MCF 10A (cell line): ENCODE measurements around the gene CNOT8. TPM values are rescaled to one million over a fixed set of nuclear protein-coding genes. Genes with fewer than 3 reads are reported as not detected.

Source experiments
- BruUV-seq: library from RNA; stranded (reverse); fragments of 400-500 nt; replicated peaks from 2 replicates; lab custom pipeline; 2021; lab: Mats Ljungman, UMichigan
- CTCF ChIA-PET: fragments of 300-600 bp; sonication (Branson Sonifier 250); formaldehyde crosslinking; extraction: SDS; loops from one replicate; lab custom pipeline; 2021; ENCODE audit warnings: antibody characterized with exemption, inconsistent platforms; lab: Yijun Ruan, JAX
- POLR2A ChIA-PET: fragments of 300-600, 350-650 bp; sonication (Branson Sonifier 250); formaldehyde crosslinking; extraction: SDS; loops from one replicate; lab custom pipeline; 2020; ENCODE audit warnings: antibody characterized with exemption, inconsistent platforms; lab: Yijun Ruan, JAX
- DNase-seq: peaks from one replicate; pipeline ENCODE4 v3.0.0-alpha.2; 2018; ENCODE audit not compliant: unreplicated experiment
- H3K27ac Mint-ChIP-seq: one replicate; pipeline ENCODE4 v1.8.0; 2022; ENCODE audit warnings: mild to moderate bottlenecking, low read depth, mixed read lengths; ENCODE audit not compliant: unreplicated experiment
- H3K27me3 Mint-ChIP-seq: one replicate; pipeline ENCODE4 v1.8.0; 2022; ENCODE audit warnings: mixed read lengths; ENCODE audit not compliant: insufficient read depth, unreplicated experiment
- H3K36me3 Mint-ChIP-seq: one replicate; pipeline ENCODE4 v1.8.0; 2022; ENCODE audit warnings: mild to moderate bottlenecking, moderate library complexity, mixed read lengths; ENCODE audit not compliant: insufficient read depth, unreplicated experiment
- H3K4me1 Mint-ChIP-seq: one replicate; pipeline ENCODE4 v1.8.0; 2022; ENCODE audit warnings: mixed read lengths; ENCODE audit not compliant: insufficient read depth, unreplicated experiment
- H3K4me3 Mint-ChIP-seq: one replicate; pipeline ENCODE4 v1.8.0; 2022; ENCODE audit warnings: mild to moderate bottlenecking, moderate library complexity, mixed read lengths; ENCODE audit not compliant: unreplicated experiment
- H3K9me3 Mint-ChIP-seq: one replicate; pipeline ENCODE4 v1.8.0; 2022; ENCODE audit warnings: mixed read lengths; ENCODE audit not compliant: unreplicated experiment
- CTCF ChIP-seq: fragments of 200-600 bp; IDR thresholded peaks from one replicate; pipeline ENCODE4 v1.8.0; 2022; ENCODE audit warnings: antibody characterized with exemption, mild to moderate bottlenecking; ENCODE audit not compliant: unreplicated experiment
- intact Hi-C: fragments of 100-400 bp; cut with micrococcal nuclease; formaldehyde crosslinking; loops from 2 replicates; pipeline ENCODE4 v1.14.1; 2022
- total RNA-seq: library from RNA; stranded (reverse); gene quantifications from 2 replicates; pipeline ENCODE4 v1.2.3, GENCODE V29; 2022

CNOT8 gene
- total RNA-seq, 1 experiment from 2014 or later, result 52.3 TPM

GRCh38 chr5:154829181-154829588 lies 29.2 kb upstream of the CNOT8 start:
- H3K4me1 Mint-ChIP-seq, result peaks cover 50% of the 10 kb centered on the region
- no peak for TF ChIP-seq CTCF
- no TSS peak for BruUV-seq

GRCh38 chr5:154829589-154830218 lies 28.7 kb upstream of the CNOT8 start:
- DNase-seq, result peak; percentile 98
- H3K36me3 Mint-ChIP-seq, result peaks cover 45% of the 10 kb centered on the region
- ChIA-PET CTCF (interaction anchor here (0.5 to 2.2 kb wide), 7 partner anchors 14 to 181 kb away, joined by 3 to 5 read pairs (median 4); no protein-coding TSS in a partner anchor), POLR2A (interaction anchor here (0.7 to 4.4 kb wide), 18 partner anchors 10 to 383 kb away, joined by 3 to 78 read pairs (median 6); partner anchors contain the start of genes CNOT8, FAXDC2 and SAP30L)
- no peaks in the 10 kb centered on the region for H3K9me3 Mint-ChIP-seq
- TF ChIP-seq CTCF, result no peak
- H3K27ac Mint-ChIP-seq, result peak overlapping the region; percentile 87
- no TSS peak for BruUV-seq
- peaks cover 54% of the 10 kb centered on the region for H3K4me1 Mint-ChIP-seq
- intact Hi-C loops, result loop anchor here (2.0 kb wide), 1 partner anchor 29 kb away; the partner anchor contains the start of gene CNOT8
- H3K4me3 Mint-ChIP-seq, result peak overlapping the region; percentile 14
- no peaks in the 10 kb centered on the region for H3K27me3 Mint-ChIP-seq

More at GRCh38 chr5:154829181-154829588, 29.2 kb upstream of the CNOT8 start:
- DNase-seq, result peak; percentile 55
- H3K27me3 Mint-ChIP-seq, result no peaks in the 10 kb centered on the region
- no peak overlapping the region for H3K4me3 Mint-ChIP-seq
- H3K27ac Mint-ChIP-seq, result peak overlapping the region; percentile 87
- ChIA-PET POLR2A (interaction anchor here (1.0 to 4.4 kb wide), 15 partner anchors 10 to 383 kb away, joined by 3 to 78 read pairs (median 8); partner anchors contain the start of genes CNOT8, FAXDC2 and SAP30L), CTCF (interaction anchor here (0.5 to 2.2 kb wide), 7 partner anchors 14 to 181 kb away, joined by 3 to 5 read pairs (median 4); no protein-coding TSS in a partner anchor)
- no peaks in the 10 kb centered on the region for H3K9me3 Mint-ChIP-seq
- intact Hi-C loops, result no loop called here
- H3K36me3 Mint-ChIP-seq, result peaks cover 46% of the 10 kb centered on the region

GRCh38 chr5:154830219-154830595 lies 28.2 kb upstream of the CNOT8 start:
- no peak for TF ChIP-seq CTCF
- POLR2A ChIA-PET, result interaction anchor here (0.7 to 4.4 kb wide), 17 partner anchors 11 to 384 kb away, joined by 3 to 78 read pairs (median 6); partner anchors contain the start of genes CNOT8, FAXDC2 and SAP30L
- peaks cover 45% of the 10 kb centered on the region for H3K36me3 Mint-ChIP-seq
- CTCF ChIA-PET, result interaction anchor here (0.7 to 2.2 kb wide), 6 partner anchors 13 to 182 kb away, joined by 3 to 5 read pairs (median 4); no protein-coding TSS in a partner anchor
- peaks cover 57% of the 10 kb centered on the region for H3K4me1 Mint-ChIP-seq
- intact Hi-C loops, result loop anchor here (2.0 kb wide), 1 partner anchor 29 kb away; the partner anchor contains the start of gene CNOT8
- H3K4me3 Mint-ChIP-seq, result peak overlapping the region; percentile 14
- DNase-seq, result no peak
- H3K27ac Mint-ChIP-seq, result peak overlapping the region; percentile 87
- TSS peak; percentile 9 for BruUV-seq
- H3K27me3 Mint-ChIP-seq, result no peaks in the 10 kb centered on the region
- no peaks in the 10 kb centered on the region for H3K9me3 Mint-ChIP-seq

GRCh38 chr5:154830596-154830995 lies 27.8 kb upstream of the CNOT8 start:
- intact Hi-C loops, result loop anchor here (2.0 kb wide), 1 partner anchor 28 kb away; the partner anchor contains the start of gene CNOT8
- POLR2A ChIA-PET, result interaction anchor here (0.7 to 4.4 kb wide), 10 partner anchors 11 to 117 kb away, joined by 3 to 78 read pairs (median 7); partner anchors contain the start of genes CNOT8 and FAXDC2
- peak; percentile 72 for DNase-seq
- TF ChIP-seq CTCF, result no peak
- no peaks in the 10 kb centered on the region for H3K27me3 Mint-ChIP-seq
- H3K4me3 Mint-ChIP-seq, result peak overlapping the region; percentile 14
- peaks cover 54% of the 10 kb centered on the region for H3K4me1 Mint-ChIP-seq
- peak overlapping the region; percentile 87 for H3K27ac Mint-ChIP-seq
- BruUV-seq, result no TSS peak
- no peaks in the 10 kb centered on the region for H3K9me3 Mint-ChIP-seq
- CTCF ChIA-PET, result interaction anchor here (0.7 to 2.2 kb wide), 3 partner anchors 26 to 179 kb away, joined by 3 to 5 read pairs (median 3); no protein-coding TSS in a partner anchor
- peaks cover 42% of the 10 kb centered on the region for H3K36me3 Mint-ChIP-seq
